HepG2 (cell line): ENCODE results near the gene PODXL. TPM values are rescaled to one million over a fixed set of nuclear protein-coding genes. Genes with fewer than 3 reads are reported as not detected.

ENCODE experiments used
- ATAC-seq: fragments of 200-7000 bp; cut with Tn5 transposase; 3 replicates; pipeline ENCODE4 v1.9.1; 2020; ENCODE audit warnings: mild to moderate bottlenecking, moderate library complexity
- BruUV-seq: library from RNA; stranded (reverse); fragments of 400-500 nt; replicated peaks from 2 replicates; lab custom pipeline; 2021; lab: Mats Ljungman, UMichigan
- CTCF ChIA-PET: fragments of 300-600 bp; formaldehyde crosslinking; extraction: SDS; loops from one replicate; lab custom pipeline; 2021; ENCODE audit warnings: low total read pairs, inconsistent platforms, low intra/inter-chr PET ratio; lab: Yijun Ruan, JAX
- POLR2A ChIA-PET: fragments of 350-600 bp; sonication (Branson Sonifier 250); formaldehyde crosslinking; loops from one replicate; lab custom pipeline; 2020; ENCODE audit warnings: antibody characterized with exemption, inconsistent platforms; lab: Yijun Ruan, JAX
- DNase-seq: peaks from one replicate; pipeline ENCODE4 v3.0.0-alpha.2; 2015; ENCODE audit warnings: low spot score
- FAIRE-seq: peaks from 3 replicates; lab custom pipeline; 2011; peaks lifted over from hg19 to GRCh38; lab: Jason Lieb, UNC
- H2AFZ ChIP-seq: one replicate; pipeline ENCODE4 v1.6.1; 2011; ENCODE audit warnings: low read length, inconsistent platforms
- H3K27ac ChIP-seq: fragments of 300-600 bp; 3 replicates; pipeline ENCODE4 v1.8.0; 2011; ENCODE audit warnings: mixed run types, mild to moderate bottlenecking, mixed read lengths, low read length, inconsistent platforms; ENCODE audit not compliant: insufficient read depth; ENCODE audit errors: extremely low read length
- H3K27me3 ChIP-seq, 2 experiments: fragments of 200-600 bp in 1 of 2; 2 replicates in 1 of 2; 3 replicates in 1 of 2; pipeline versions ENCODE4 v1.6.0 to v1.8.0; 2011; ENCODE audit warnings: low read length in 2 of 2, mild to moderate bottlenecking in 2 of 2, moderate library complexity in 2 of 2, inconsistent platforms in 1 of 2; ENCODE audit not compliant: insufficient read depth in 2 of 2, control insufficient read depth in 1 of 2
- H3K36me3 ChIP-seq, 2 experiments: fragments of 200-600 bp in 1 of 2; replicated peaks in 1 of 2; 2 replicates in 1 of 2; 3 replicates in 1 of 2; pipeline versions ENCODE4 v1.5.1 to v1.8.0; 2011; ENCODE audit warnings: low read length in 2 of 2, inconsistent platforms in 1 of 2; ENCODE audit not compliant: insufficient read depth in 2 of 2, control insufficient read depth in 1 of 2
- H3K4me1 ChIP-seq: 2 replicates; pipeline ENCODE4 v1.5.1; 2012; ENCODE audit warnings: low read length, inconsistent platforms; ENCODE audit not compliant: insufficient read depth
- H3K4me2 ChIP-seq: 2 replicates; pipeline ENCODE4 v1.6.0; 2011; ENCODE audit warnings: low read depth, low read length, inconsistent platforms
- H3K4me3 ChIP-seq, 3 experiments: fragments of 200-600 bp in 1 of 3; sonication (generic), shearing (Covaris generic) in 1 of 3; replicated peaks in 1 of 3; 2 replicates each; pipeline ENCODE4 v1.5.1; 2011 to 2016; ENCODE audit warnings: low read length in 3 of 3, inconsistent platforms in 2 of 3, low read depth in 2 of 3, mild to moderate bottlenecking in 2 of 3, control low read depth in 1 of 3, mixed read lengths in 1 of 3; ENCODE audit not compliant: insufficient read depth in 1 of 3
- H3K79me2 ChIP-seq: one replicate; pipeline ENCODE4 v1.6.1; 2011; ENCODE audit warnings: low read length, inconsistent platforms; ENCODE audit not compliant: insufficient read depth
- H3K9ac ChIP-seq: 2 replicates; pipeline ENCODE4 v1.6.0; 2011; ENCODE audit warnings: mild to moderate bottlenecking, low read depth, low read length, inconsistent platforms; ENCODE audit not compliant: insufficient read depth
- H3K9me3 ChIP-seq: 2 replicates; pipeline ENCODE4 v1.5.1; 2012; ENCODE audit warnings: mild to moderate bottlenecking, low read length
- H4K20me1 ChIP-seq: 2 replicates; pipeline ENCODE4 v1.6.0; 2011; ENCODE audit warnings: inconsistent platforms, mild to moderate bottlenecking, low read length, moderate library complexity; ENCODE audit not compliant: insufficient read depth
- CBX1 ChIP-seq: IDR thresholded peaks from one replicate; pipeline ENCODE4 v1.6.1; 2016; ENCODE audit warnings: antibody characterized with exemption, low read depth
- FOXK1 ChIP-seq: sonication (generic); formaldehyde crosslinking; IDR thresholded peaks from 2 replicates; pipeline ENCODE4 v1.4.0; 2020; ENCODE audit warnings: low read depth, missing genetic modification reagents, borderline replicate concordance
- HDAC1 ChIP-seq: sonication (generic); formaldehyde crosslinking; IDR thresholded peaks from 2 replicates; pipeline ENCODE4 v1.5.1; 2020; ENCODE audit warnings: mild to moderate bottlenecking, missing genetic modification reagents
- HOXD1 ChIP-seq: sonication (generic); formaldehyde crosslinking; IDR thresholded peaks from 2 replicates; pipeline ENCODE4 v1.5.0; 2020; ENCODE audit warnings: missing genetic modification reagents
- KDM2A ChIP-seq: sonication (generic); formaldehyde crosslinking; IDR thresholded peaks from 2 replicates; pipeline ENCODE4 v1.4.0; 2020; ENCODE audit warnings: low read depth, missing genetic modification reagents, borderline replicate concordance
- POLR2A ChIP-seq, 2 experiments: IDR thresholded peaks; 2 replicates each; pipeline ENCODE4 v1.6.1; 2011; ENCODE audit warnings: low read depth in 2 of 2, low read length in 2 of 2, mild to moderate bottlenecking in 1 of 2, moderate library complexity in 1 of 2; ENCODE audit not compliant: insufficient read depth in 1 of 2
- RNF2 ChIP-seq: fragments of 450-650 bp; conservative IDR thresholded peaks from 2 replicates; pipeline ENCODE4 v1.6.1; 2016; ENCODE audit warnings: low read depth
- SALL1 ChIP-seq: sonication (generic); formaldehyde crosslinking; IDR thresholded peaks from 2 replicates; pipeline ENCODE4 v1.8.0; 2022; ENCODE audit warnings: mild to moderate bottlenecking, missing genetic modification reagents
- SMC3 ChIP-seq: IDR thresholded peaks from 2 replicates; pipeline ENCODE4 v1.6.1; 2011; ENCODE audit warnings: low read length, improper control_type of control experiment
- SRSF1 ChIP-seq: fragments of 200-400 bp; formaldehyde crosslinking; optimal IDR thresholded peaks from 2 replicates; pipeline ENCODE3; 2017; ENCODE audit warnings: mild to moderate bottlenecking, low read depth, low read length, moderate library complexity
- SSRP1 ChIP-seq: IDR thresholded peaks from 2 replicates; pipeline ENCODE4 v1.6.1; 2016; ENCODE audit warnings: control low read depth
- TRIM24 ChIP-seq: sonication (generic); formaldehyde crosslinking; IDR thresholded peaks from 2 replicates; pipeline ENCODE4 v1.8.0; 2022; ENCODE audit warnings: mild to moderate bottlenecking, missing genetic modification reagents
- YEATS4 ChIP-seq: sonication (generic); formaldehyde crosslinking; IDR thresholded peaks from 2 replicates; pipeline ENCODE4 v1.4.0; 2020; ENCODE audit warnings: missing genetic modification reagents, borderline replicate concordance
- ZFP36 ChIP-seq: fragments of 150-350 bp; IDR thresholded peaks from 2 replicates; pipeline ENCODE4 v1.6.1; 2018; ENCODE audit warnings: borderline replicate concordance, low read length, low read depth; ENCODE audit not compliant: partially characterized antibody
- ZFP82 ChIP-seq: sonication (generic); formaldehyde crosslinking; IDR thresholded peaks from 2 replicates; pipeline ENCODE4 v1.5.1; 2020; ENCODE audit warnings: mild to moderate bottlenecking, missing genetic modification reagents, borderline replicate concordance
- ZFP90 ChIP-seq: sonication (generic); formaldehyde crosslinking; IDR thresholded peaks from 2 replicates; pipeline ENCODE4 v1.8.0; 2022; ENCODE audit warnings: missing genetic modification reagents, mild to moderate bottlenecking, inconsistent platforms, borderline replicate concordance
- ZFX ChIP-seq: sonication (generic); formaldehyde crosslinking; IDR thresholded peaks from 2 replicates; pipeline ENCODE4 v1.4.0; 2020; ENCODE audit warnings: mild to moderate bottlenecking, low read depth, missing genetic modification reagents, moderate library complexity
- ZFY ChIP-seq: sonication (generic); formaldehyde crosslinking; IDR thresholded peaks from 2 replicates; pipeline ENCODE4 v1.4.0; 2020; ENCODE audit warnings: missing genetic modification reagents
- ZMYM4 ChIP-seq: sonication (generic); formaldehyde crosslinking; IDR thresholded peaks from 2 replicates; pipeline ENCODE4 v1.8.1; 2023; ENCODE audit warnings: mild to moderate bottlenecking, missing genetic modification reagents
- ZNF33B ChIP-seq: sonication (generic); formaldehyde crosslinking; IDR thresholded peaks from 2 replicates; pipeline ENCODE4 v1.5.1; 2020; ENCODE audit warnings: mild to moderate bottlenecking, missing genetic modification reagents
- ZNF34 ChIP-seq: sonication (generic); formaldehyde crosslinking; IDR thresholded peaks from 2 replicates; pipeline ENCODE4 v1.4.0; 2020; ENCODE audit warnings: mild to moderate bottlenecking, missing genetic modification reagents, borderline replicate concordance
- ZNF629 ChIP-seq: sonication (generic); formaldehyde crosslinking; conservative IDR thresholded peaks from 2 replicates; pipeline ENCODE4 v1.5.0; 2020; ENCODE audit warnings: missing genetic modification reagents
- ZSCAN21 ChIP-seq: sonication (generic); formaldehyde crosslinking; IDR thresholded peaks from 2 replicates; pipeline ENCODE4 v1.8.0; 2022; ENCODE audit warnings: mild to moderate bottlenecking, missing genetic modification reagents, moderate library complexity, borderline replicate concordance
- WGBS: methylation state at CpG from one replicate; pipeline ENCODE4 v1.1.6; 2017; ENCODE audit warnings: low lambda C conversion rate; 5-methylcytosine and 5-hydroxymethylcytosine counted together
- in situ Hi-C: cut with HindIII; loops from 2 replicates; pipeline ENCODE4 v1.10.0; 2017; ENCODE audit warnings: low pct_unique_long_range_greater_than_20kb; ENCODE audit not compliant: extremely low pct_ligation_motif_present
- intact Hi-C: fragments of 100-400 bp; cut with micrococcal nuclease; formaldehyde crosslinking; loops from one replicate; pipeline ENCODE4 v1.10.0; 2022; ENCODE audit not compliant: unreplicated experiment
- polyA plus RNA-seq, 8 experiments: library from polyadenylated mRNA; depleted of rRNA in 3 of 8; stranded (reverse) in 7 of 8; unstranded in 1 of 8; fragments of >200 nt; fragmentation: Illumina TruSeq in 4 of 8; extraction: Trizol in 4 of 8; gene quantifications; 2 replicates each; pipeline versions ENCODE4 v1.2.1 to v1.2.3, GENCODE V29; 2011 to 2016; ENCODE audit warnings: low read depth in 4 of 8, missing spikeins in 1 of 8, mixed read lengths in 1 of 8; ENCODE audit not compliant: insufficient read depth in 1 of 8
- total RNA-seq, 5 experiments: library from RNA; depleted of rRNA; stranded (reverse); fragments of >200 nt; fragmentation: Illumina TruSeq; extraction: Trizol; gene quantifications; 2 replicates each; pipeline ENCODE4 v1.2.3, GENCODE V29; 2016; ENCODE audit warnings: low read depth in 1 of 5
- TF ChIP-seq, protein P1 (sequence below): sonication (generic); formaldehyde crosslinking; IDR thresholded peaks from 2 replicates; pipeline ENCODE4 v1.5.0; 2020; ENCODE audit warnings: mild to moderate bottlenecking, missing genetic modification reagents, moderate library complexity
- TF ChIP-seq, protein P2 (sequence below): sonication (generic); formaldehyde crosslinking; IDR thresholded peaks from 2 replicates; pipeline ENCODE4 v1.5.0; 2020; ENCODE audit warnings: missing genetic modification reagents, mild to moderate bottlenecking, borderline replicate concordance

The PODXL gene
- total and polyA plus RNA-seq, 2 of the 13 experiments (the other 11 are each of a cell fraction or from before 2014, with no cell fraction given) = 0.22 to 0.54 TPM

DNA sequence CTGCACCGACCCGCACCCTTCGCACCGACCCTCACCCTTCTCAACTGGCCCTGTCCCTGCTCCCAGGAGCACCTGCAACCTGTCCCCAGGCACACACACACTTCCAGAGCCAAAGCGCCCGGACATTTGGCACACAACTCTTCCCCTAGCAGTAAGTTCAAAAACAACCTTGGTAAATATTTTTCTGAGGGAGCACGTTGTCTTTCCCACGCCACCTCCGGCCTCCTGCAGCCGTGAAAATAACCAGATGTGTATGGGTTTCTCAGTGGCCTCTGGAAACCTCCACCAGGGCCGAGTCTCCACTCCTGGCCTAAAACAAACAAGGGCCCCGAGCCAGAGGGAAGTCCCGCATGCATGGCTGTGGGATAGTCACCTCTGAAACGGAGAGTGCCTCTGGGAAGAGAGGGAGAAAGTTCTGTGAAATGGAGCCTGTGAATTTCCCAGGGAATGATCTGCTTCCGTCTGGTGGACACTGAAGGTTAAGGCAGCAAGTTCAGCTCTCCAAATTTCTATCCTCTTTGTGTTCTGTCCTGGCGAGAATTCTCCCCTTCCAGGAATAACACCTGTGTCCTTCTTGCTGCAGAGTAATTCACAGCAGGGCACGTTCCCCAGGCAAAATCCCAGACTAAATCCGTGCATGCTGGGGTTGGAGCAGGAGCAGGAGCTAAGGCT lies 15.8 kb downstream of the PODXL start (continued):
- TF ChIP-seq SRSF1 (no peak), SMC3 (0 out of 2 replicates have a peak, but pooled peaks have one; percentile 5), ZNF33B (no peak), ZFP36 (no peak), SALL1 (CRISPR knock-in tag) (0 out of 2 replicates have a peak, but pooled peaks have one; percentile 23), ZFY (CRISPR knock-in tag) (peak; percentile 41; the same call in 1 of the 2 replicates), ZNF629 (CRISPR knock-in tag) (peak; percentile 46)

DNA sequence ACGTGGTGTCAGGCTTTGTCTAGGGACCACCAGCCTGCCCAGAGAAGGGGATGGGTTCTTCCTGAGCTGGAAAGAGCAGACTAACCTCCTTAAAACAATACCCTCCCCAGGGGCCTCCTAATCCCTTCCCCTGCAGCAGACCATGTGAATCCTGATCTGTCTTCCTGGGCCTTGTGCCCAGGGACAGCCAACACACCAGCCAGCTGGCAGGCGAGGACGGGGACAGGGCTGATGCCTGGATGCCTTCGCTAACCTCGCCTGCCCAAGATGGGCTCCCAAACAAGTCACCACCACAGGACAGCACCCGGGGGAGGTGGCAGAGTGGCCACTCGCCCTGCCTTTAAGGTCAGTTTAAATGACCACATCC lies 17.6 kb downstream of the PODXL start:
- Histone ChIP-seq H3K9ac (no peak overlapping the region), H3K4me2 (no peak overlapping the region), H3K36me3 (no peaks in the 10 kb centered on the region), H3K4me1 (peaks cover 19% of the 10 kb centered on the region), H3K27ac (no peak overlapping the region), H2AFZ (no peak overlapping the region), H4K20me1 (no peaks in the 10 kb centered on the region), H3K27me3 (peaks cover 1 to 15% of the 10 kb centered on the region in 2 experiments; a peak in 3 of 5 replicates)
- in situ Hi-C loops = no loop called here
- no TSS peak for BruUV-seq
- ChIA-PET CTCF (no interaction called here), POLR2A (no interaction called here)
- 49% methylated on average over 2 of the region's 7 CpGs for WGBS
- TF ChIP-seq ZFP90 (no peak), TRIM24 (CRISPR knock-in tag) (no peak), RNF2 (no peak), HOXD1 (CRISPR knock-in tag) (no peak), ZFX (CRISPR knock-in tag) (no peak), HDAC1 (no peak), ZNF34 (CRISPR knock-in tag) (no peak), SSRP1 (CRISPR knock-in tag) (no peak), ZMYM4 (CRISPR knock-in tag) (no peak), CBX1 (no peak), POLR2A (IDR thresholded peaks at IDR 0.05; ENCODE audit: insufficient read depth in 1 of 2, low read depth in 2 of 2, low read length in 2 of 2) (no peak), FOXK1 (no peak), ZFP82 (CRISPR knock-in tag) (no peak), YEATS4 (no peak), ZSCAN21 (no peak), KDM2A (CRISPR knock-in tag) (no peak)
- TF ChIP-seq, protein P1, sequence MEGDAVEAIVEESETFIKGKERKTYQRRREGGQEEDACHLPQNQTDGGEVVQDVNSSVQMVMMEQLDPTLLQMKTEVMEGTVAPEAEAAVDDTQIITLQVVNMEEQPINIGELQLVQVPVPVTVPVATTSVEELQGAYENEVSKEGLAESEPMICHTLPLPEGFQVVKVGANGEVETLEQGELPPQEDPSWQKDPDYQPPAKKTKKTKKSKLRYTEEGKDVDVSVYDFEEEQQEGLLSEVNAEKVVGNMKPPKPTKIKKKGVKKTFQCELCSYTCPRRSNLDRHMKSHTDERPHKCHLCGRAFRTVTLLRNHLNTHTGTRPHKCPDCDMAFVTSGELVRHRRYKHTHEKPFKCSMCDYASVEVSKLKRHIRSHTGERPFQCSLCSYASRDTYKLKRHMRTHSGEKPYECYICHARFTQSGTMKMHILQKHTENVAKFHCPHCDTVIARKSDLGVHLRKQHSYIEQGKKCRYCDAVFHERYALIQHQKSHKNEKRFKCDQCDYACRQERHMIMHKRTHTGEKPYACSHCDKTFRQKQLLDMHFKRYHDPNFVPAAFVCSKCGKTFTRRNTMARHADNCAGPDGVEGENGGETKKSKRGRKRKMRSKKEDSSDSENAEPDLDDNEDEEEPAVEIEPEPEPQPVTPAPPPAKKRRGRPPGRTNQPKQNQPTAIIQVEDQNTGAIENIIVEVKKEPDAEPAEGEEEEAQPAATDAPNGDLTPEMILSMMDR (CRISPR knock-in tag) = no peak
- TF ChIP-seq, protein P2, sequence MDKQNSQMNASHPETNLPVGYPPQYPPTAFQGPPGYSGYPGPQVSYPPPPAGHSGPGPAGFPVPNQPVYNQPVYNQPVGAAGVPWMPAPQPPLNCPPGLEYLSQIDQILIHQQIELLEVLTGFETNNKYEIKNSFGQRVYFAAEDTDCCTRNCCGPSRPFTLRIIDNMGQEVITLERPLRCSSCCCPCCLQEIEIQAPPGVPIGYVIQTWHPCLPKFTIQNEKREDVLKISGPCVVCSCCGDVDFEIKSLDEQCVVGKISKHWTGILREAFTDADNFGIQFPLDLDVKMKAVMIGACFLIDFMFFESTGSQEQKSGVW (CRISPR knock-in tag) = no peak
- TF ChIP-seq, all 625 proteins: peak for 0
- Histone ChIP-seq H3K4me3 (no peak overlapping the region), H3K9me3 (no peaks in the 10 kb centered on the region), H3K79me2 (no peaks in the 10 kb centered on the region)
- FAIRE-seq = no peak
- DNase-seq = no peak
- no peak for ATAC-seq
- intact Hi-C loops = no loop called here
